ENCODE results near the gene DLG5. TPM values are rescaled to one million over a fixed set of nuclear protein-coding genes. Genes with fewer than 3 reads are reported as not detected.

The DLG5 gene
- total and polyA plus RNA-seq, 4 donors = 1.2 to 7.1 (median 4.6) TPM

DNA sequence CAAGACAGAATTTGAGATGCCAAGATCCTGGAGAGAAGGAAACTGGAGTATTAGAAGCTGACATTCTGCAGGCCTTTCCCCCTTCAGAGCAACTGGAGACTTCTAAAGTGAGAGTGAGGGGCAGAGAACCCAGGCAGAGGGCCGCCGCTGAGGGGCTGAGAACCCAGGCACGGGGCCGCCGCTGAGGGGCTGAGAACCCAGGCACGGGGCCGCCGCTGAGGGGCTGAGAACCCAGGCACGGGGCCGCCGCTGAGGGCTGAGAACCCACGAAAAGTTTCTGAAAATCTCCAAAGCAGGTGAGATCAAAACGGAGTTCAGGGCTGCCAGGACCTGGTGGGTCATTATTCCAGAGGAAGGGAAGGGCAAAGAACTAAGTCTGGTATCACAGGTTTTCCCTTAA, 126.2 kb downstream of the DLG5 start:
- no peak for DNase-seq (ENCODE audit: low spot score)
- H3K27ac ChIP-seq (ENCODE audit: low read depth in 1 of 2, low read length in 2 of 2) = no peak overlapping the region
- 94% methylated on average over 13 of the region's 13 CpGs for WGBS

DNA sequence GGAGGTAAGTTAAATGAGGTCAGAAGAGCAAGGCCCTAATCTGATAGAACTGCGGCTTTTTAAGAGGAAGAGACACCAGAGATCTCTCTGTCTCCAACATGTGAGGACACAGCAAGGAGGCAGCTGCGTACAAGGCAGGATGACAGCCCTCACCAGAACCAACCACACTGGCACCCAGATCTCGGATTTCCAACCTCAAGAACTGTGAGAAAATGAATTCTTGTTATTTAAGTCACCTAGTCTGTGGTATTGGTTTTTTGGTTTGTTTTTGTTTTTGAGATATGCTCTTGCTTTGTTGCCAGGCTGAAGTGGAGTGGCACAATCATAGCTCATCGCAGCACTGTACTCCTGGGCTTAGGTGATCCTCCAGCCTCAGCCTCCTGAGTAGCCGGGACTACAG, 127.2 kb downstream of the DLG5 start:
- Histone ChIP-seq H3K27me3 (ENCODE audit: control insufficient read depth in 4 of 4, insufficient read depth in 4 of 4, low read length in 3 of 4) (no peaks in the 10 kb centered on the region), H3K9ac (ENCODE audit: low read depth in 1 of 2, low read length in 2 of 2) (no peak overlapping the region), H3K4me3 (ENCODE audit: low read depth in 1 of 3, low read length in 3 of 3) (no peak overlapping the region), H3K9me3 (ENCODE audit: control insufficient read depth in 4 of 4, low read length in 3 of 4) (no peaks in the 10 kb centered on the region), H3K4me1 (ENCODE audit: control insufficient read depth in 4 of 4, insufficient read depth in 4 of 4, low read length in 3 of 4) (no peaks in the 10 kb centered on the region), H3K27ac (ENCODE audit: low read depth in 1 of 2, low read length in 2 of 2) (no peak overlapping the region), H3K36me3 (ENCODE audit: control insufficient read depth in 4 of 4, insufficient read depth in 3 of 4, low read depth in 1 of 4, low read length in 3 of 4) (peaks cover 8 to 35% (median 11%) of the 10 kb centered on the region in 4 donors)
- no peak for DNase-seq (ENCODE audit: low spot score)
- TF ChIP-seq, protein P1, sequence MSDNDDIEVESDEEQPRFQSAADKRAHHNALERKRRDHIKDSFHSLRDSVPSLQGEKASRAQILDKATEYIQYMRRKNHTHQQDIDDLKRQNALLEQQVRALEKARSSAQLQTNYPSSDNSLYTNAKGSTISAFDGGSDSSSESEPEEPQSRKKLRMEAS (IDR thresholded peaks at IDR 0.05) = no peak
- TF ChIP-seq, protein P2, sequence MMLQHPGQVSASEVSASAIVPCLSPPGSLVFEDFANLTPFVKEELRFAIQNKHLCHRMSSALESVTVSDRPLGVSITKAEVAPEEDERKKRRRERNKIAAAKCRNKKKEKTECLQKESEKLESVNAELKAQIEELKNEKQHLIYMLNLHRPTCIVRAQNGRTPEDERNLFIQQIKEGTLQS (IDR thresholded peaks at IDR 0.05) = no peak
- TF ChIP-seq EGR1 (IDR thresholded peaks at IDR 0.05; ENCODE audit: low read depth in 2 of 2) = no peak
- TF ChIP-seq, protein P3, sequence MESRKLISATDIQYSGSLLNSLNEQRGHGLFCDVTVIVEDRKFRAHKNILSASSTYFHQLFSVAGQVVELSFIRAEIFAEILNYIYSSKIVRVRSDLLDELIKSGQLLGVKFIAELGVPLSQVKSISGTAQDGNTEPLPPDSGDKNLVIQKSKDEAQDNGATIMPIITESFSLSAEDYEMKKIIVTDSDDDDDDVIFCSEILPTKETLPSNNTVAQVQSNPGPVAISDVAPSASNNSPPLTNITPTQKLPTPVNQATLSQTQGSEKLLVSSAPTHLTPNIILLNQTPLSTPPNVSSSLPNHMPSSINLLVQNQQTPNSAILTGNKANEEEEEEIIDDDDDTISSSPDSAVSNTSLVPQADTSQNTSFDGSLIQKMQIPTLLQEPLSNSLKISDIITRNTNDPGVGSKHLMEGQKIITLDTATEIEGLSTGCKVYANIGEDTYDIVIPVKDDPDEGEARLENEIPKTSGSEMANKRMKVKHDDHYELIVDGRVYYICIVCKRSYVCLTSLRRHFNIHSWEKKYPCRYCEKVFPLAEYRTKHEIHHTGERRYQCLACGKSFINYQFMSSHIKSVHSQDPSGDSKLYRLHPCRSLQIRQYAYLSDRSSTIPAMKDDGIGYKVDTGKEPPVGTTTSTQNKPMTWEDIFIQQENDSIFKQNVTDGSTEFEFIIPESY (IDR thresholded peaks at IDR 0.05) = no peak
- no peak for TF ChIP-seq NR2F2 (IDR thresholded peaks at IDR 0.05)
- TF ChIP-seq FOXA1 (IDR thresholded peaks at IDR 0.05) = no peak
- TF ChIP-seq HNF4A (conservative IDR thresholded peaks at IDR 0.05) = no peak
- no peak for TF ChIP-seq SP1 (IDR thresholded peaks at IDR 0.05)
- no peak for TF ChIP-seq FOXA2 (IDR thresholded peaks at IDR 0.05)
- TF ChIP-seq HNF4G (IDR thresholded peaks at IDR 0.05) = no peak
- TF ChIP-seq, protein P4, sequence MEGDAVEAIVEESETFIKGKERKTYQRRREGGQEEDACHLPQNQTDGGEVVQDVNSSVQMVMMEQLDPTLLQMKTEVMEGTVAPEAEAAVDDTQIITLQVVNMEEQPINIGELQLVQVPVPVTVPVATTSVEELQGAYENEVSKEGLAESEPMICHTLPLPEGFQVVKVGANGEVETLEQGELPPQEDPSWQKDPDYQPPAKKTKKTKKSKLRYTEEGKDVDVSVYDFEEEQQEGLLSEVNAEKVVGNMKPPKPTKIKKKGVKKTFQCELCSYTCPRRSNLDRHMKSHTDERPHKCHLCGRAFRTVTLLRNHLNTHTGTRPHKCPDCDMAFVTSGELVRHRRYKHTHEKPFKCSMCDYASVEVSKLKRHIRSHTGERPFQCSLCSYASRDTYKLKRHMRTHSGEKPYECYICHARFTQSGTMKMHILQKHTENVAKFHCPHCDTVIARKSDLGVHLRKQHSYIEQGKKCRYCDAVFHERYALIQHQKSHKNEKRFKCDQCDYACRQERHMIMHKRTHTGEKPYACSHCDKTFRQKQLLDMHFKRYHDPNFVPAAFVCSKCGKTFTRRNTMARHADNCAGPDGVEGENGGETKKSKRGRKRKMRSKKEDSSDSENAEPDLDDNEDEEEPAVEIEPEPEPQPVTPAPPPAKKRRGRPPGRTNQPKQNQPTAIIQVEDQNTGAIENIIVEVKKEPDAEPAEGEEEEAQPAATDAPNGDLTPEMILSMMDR (IDR thresholded peaks at IDR 0.05; ENCODE audit: low read depth, low read length, missing input control) = no peak
- no peak for TF ChIP-seq RXRA (IDR thresholded peaks at IDR 0.05)
- no peak for TF ChIP-seq GABPA (IDR thresholded peaks at IDR 0.05 in 1 of 2, conservative IDR thresholded peaks at IDR 0.05 in 1 of 2)
- no peak for TF ChIP-seq JUND (IDR thresholded peaks at IDR 0.05)
- 97% methylated on average over 5 of the region's 5 CpGs for WGBS

More for the DNA sequence above, 126.2 kb downstream of the DLG5 start:
- TF ChIP-seq EGR1 (IDR thresholded peaks at IDR 0.05; ENCODE audit: low read depth in 2 of 2) (no peak), SP1 (IDR thresholded peaks at IDR 0.05) (no peak), NR2F2 (IDR thresholded peaks at IDR 0.05) (no peak)
- no peaks in the 10 kb centered on the region for H3K27me3 ChIP-seq (ENCODE audit: control insufficient read depth in 4 of 4, insufficient read depth in 4 of 4, low read length in 3 of 4)
- peaks cover 7 to 32% (median 11%) of the 10 kb centered on the region in 4 donors for H3K36me3 ChIP-seq (ENCODE audit: control insufficient read depth in 4 of 4, insufficient read depth in 3 of 4, low read depth in 1 of 4, low read length in 3 of 4)
- H3K4me3 ChIP-seq (ENCODE audit: low read depth in 1 of 3, low read length in 3 of 3) = no peak overlapping the region
- no peaks in the 10 kb centered on the region for H3K9me3 ChIP-seq (ENCODE audit: control insufficient read depth in 4 of 4, low read length in 3 of 4)
- H3K4me1 ChIP-seq (ENCODE audit: control insufficient read depth in 4 of 4, insufficient read depth in 4 of 4, low read length in 3 of 4) = no peaks in the 10 kb centered on the region
- H3K9ac ChIP-seq (ENCODE audit: low read depth in 1 of 2, low read length in 2 of 2) = no peak overlapping the region

DNA sequence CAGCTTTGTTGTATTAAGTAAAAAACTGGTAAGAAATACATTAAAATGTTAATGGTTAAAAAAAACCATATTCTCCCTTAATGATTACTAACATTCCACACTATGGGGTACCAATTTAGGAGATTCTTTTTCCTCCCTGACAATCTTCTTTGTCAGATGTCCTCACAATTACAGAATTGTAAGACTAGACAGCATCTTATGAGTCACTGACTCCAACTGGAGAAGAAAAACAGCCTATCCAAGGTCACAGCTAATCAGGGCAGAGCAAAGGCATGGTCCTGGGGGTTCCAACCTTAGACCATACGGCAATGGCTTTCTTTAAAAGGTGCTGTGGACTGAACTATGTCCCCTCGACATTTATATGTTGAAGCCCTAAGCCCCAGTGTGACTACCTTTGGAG, 127.6 kb downstream of the DLG5 start:
- H3K9ac ChIP-seq (ENCODE audit: low read depth in 1 of 2, low read length in 2 of 2) = no peak overlapping the region
- H3K4me1 ChIP-seq (ENCODE audit: control insufficient read depth in 4 of 4, insufficient read depth in 4 of 4, low read length in 3 of 4) = no peaks in the 10 kb centered on the region
- peaks cover 8 to 35% (median 12%) of the 10 kb centered on the region in 4 donors for H3K36me3 ChIP-seq (ENCODE audit: control insufficient read depth in 4 of 4, insufficient read depth in 3 of 4, low read depth in 1 of 4, low read length in 3 of 4)
- H3K9me3 ChIP-seq (ENCODE audit: control insufficient read depth in 4 of 4, low read length in 3 of 4) = no peaks in the 10 kb centered on the region
- TF ChIP-seq EGR1 (IDR thresholded peaks at IDR 0.05; ENCODE audit: low read depth in 2 of 2) = no peak
- TF ChIP-seq GABPA (IDR thresholded peaks at IDR 0.05 in 1 of 2, conservative IDR thresholded peaks at IDR 0.05 in 1 of 2) = no peak
- no peak for TF ChIP-seq RXRA (IDR thresholded peaks at IDR 0.05)
- TF ChIP-seq YY1 (IDR thresholded peaks at IDR 0.05) = no peak
- no peak for TF ChIP-seq SP1 (IDR thresholded peaks at IDR 0.05)
- 90% methylated on average over 2 of the region's 2 CpGs for WGBS
- H3K4me3 ChIP-seq (ENCODE audit: low read depth in 1 of 3, low read length in 3 of 3) = no peak overlapping the region
- no peaks in the 10 kb centered on the region for H3K27me3 ChIP-seq (ENCODE audit: control insufficient read depth in 4 of 4, insufficient read depth in 4 of 4, low read length in 3 of 4)
- no peak overlapping the region for H3K27ac ChIP-seq (ENCODE audit: low read depth in 1 of 2, low read length in 2 of 2)
- DNase-seq (ENCODE audit: low spot score) = no peak
